HEK293T (cell line): ENCODE data around the gene MDC1.

Source experiments
- BHLHE40 ChIP-seq: fragments of 450-650 bp; IDR thresholded peaks from 2 replicates; pipeline ENCODE4 v1.6.1; 2016; ENCODE audit warnings: mild to moderate bottlenecking, moderate library complexity, borderline replicate concordance
- ELF4 ChIP-seq: fragments of 450-650 bp; IDR thresholded peaks from 2 replicates; pipeline ENCODE4 v1.6.1; 2017; ENCODE audit warnings: antibody characterized with exemption
- FOXA1 ChIP-seq: fragments of 450-650 bp; IDR thresholded peaks from 2 replicates; pipeline ENCODE4 v1.6.1; 2016; ENCODE audit warnings: mild to moderate bottlenecking
- FOXM1 ChIP-seq: fragments of 450-650 bp; IDR thresholded peaks from 2 replicates; pipeline ENCODE4 v1.6.1; 2017; ENCODE audit warnings: mild to moderate bottlenecking, borderline replicate concordance
- HDGF ChIP-seq: fragments of 450-650 bp; IDR thresholded peaks from 2 replicates; pipeline ENCODE4 v1.6.1; 2017; ENCODE audit warnings: antibody characterized with exemption, borderline replicate concordance
- NFRKB ChIP-seq: fragments of 450-650 bp; IDR thresholded peaks from 2 replicates; pipeline ENCODE4 v1.6.1; 2016; ENCODE audit warnings: mild to moderate bottlenecking, moderate library complexity
- PKNOX1 ChIP-seq: fragments of 450-650 bp; IDR thresholded peaks from 2 replicates; pipeline ENCODE4 v1.6.1; 2016
- SUZ12 ChIP-seq: fragments of 450-650 bp; IDR thresholded peaks from 2 replicates; pipeline ENCODE4 v1.6.1; 2016; ENCODE audit warnings: mild to moderate bottlenecking

DNA sequence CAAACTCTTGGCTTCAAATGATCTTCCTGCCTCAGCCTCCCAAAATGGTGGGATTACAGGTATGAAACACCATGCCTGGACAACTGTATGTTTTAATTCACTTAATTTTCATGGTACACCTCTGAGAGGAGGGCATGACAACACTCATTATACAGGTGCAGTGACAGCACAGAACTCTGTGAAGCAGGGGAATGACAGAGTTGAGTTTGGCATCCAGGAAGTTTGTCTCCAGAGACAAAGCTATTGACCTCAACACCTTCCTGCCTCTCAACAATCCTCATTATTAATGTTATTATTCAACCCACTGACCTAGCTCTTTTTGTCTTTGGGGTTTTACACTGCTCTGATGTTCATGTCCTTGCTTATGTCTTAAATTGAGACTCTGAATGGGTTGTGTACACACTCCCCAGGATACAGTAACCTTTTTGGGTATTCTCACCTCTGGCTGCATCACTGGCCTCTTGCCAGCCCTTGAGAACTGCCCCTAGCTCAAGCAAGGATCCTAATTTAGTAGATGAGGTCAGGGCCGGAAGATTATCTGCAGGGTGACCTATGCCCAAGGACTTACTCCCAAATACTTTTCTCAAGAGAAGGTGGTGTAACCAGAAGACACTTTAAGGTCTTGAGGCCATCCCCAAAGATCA lies 40.3 kb upstream of the MDC1 start:
- no peak for TF ChIP-seq HDGF
- no peak for TF ChIP-seq PKNOX1
- TF ChIP-seq SUZ12: no peak
- TF ChIP-seq FOXM1: no peak
- TF ChIP-seq FOXA1: no peak
- TF ChIP-seq NFRKB: no peak
- no peak for TF ChIP-seq BHLHE40
- TF ChIP-seq ELF4: no peak
